Breast epithelium (tissue), 4 donors: ENCODE measurements around the gene ABCC5. TPM values are rescaled to one million over a fixed set of nuclear protein-coding genes. Genes with fewer than 3 reads are reported as not detected.
"Not testable (repeated sequence)": the region's sequence is repeated elsewhere in the genome, so short reads cannot be mapped to it uniquely, and the experiment has no call there.

Experiments
- DNase-seq, 2 donors: peaks; one replicate each; pipeline ENCODE4 v3.0.0-alpha.2; 2019; ENCODE audit warnings: low spot score in 2 of 2
- H3K27ac ChIP-seq, 2 donors: fragments of 200-600 bp; sonication (generic) in 1 of 2; one replicate each; pipeline ENCODE4 v1.5.1; 2016 to 2019; ENCODE audit warnings: mild to moderate bottlenecking in 1 of 2
- H3K27me3 ChIP-seq, 2 donors: fragments of 200-600 bp; sonication (generic) in 1 of 2; one replicate each; pipeline versions ENCODE4 v1.5.1 to v1.6.0; 2017 to 2019; ENCODE audit warnings: control low read depth in 1 of 2, mild to moderate bottlenecking in 1 of 2
- H3K36me3 ChIP-seq: fragments of 200-600 bp; one replicate; pipeline ENCODE4 v1.5.1; 2019
- H3K4me1 ChIP-seq, 2 donors: fragments of 200-600 bp; sonication (generic); one replicate each; pipeline ENCODE4 v1.5.1; 2016 to 2019; ENCODE audit warnings: control low read depth in 1 of 2
- H3K4me3 ChIP-seq, 3 donors: fragments of 200-600 bp; sonication (generic); 1 replicate in 2 of 3; 2 replicates in 1 of 3; pipeline ENCODE4 v1.5.1; 2016 to 2019; ENCODE audit warnings: mild to moderate bottlenecking in 3 of 3, moderate library complexity in 2 of 3
- H3K9me3 ChIP-seq, 2 donors: fragments of 200-600 bp; sonication (generic) in 1 of 2; one replicate each; pipeline ENCODE4 v1.5.1; 2016 to 2019; ENCODE audit warnings: control low read depth in 1 of 2
- CTCF ChIP-seq, 3 donors: fragments of 450-650 bp; IDR thresholded peaks; one replicate each; pipeline ENCODE4 v1.5.1; 2016 to 2017; ENCODE audit warnings: antibody characterized with exemption in 3 of 3, mild to moderate bottlenecking in 3 of 3, moderate library complexity in 3 of 3
- POLR2A ChIP-seq: fragments of 450-650 bp; IDR thresholded peaks from one replicate; pipeline ENCODE4 v1.6.1; 2016; ENCODE audit warnings: antibody characterized with exemption, mild to moderate bottlenecking, moderate library complexity
- POLR2AphosphoS5 ChIP-seq, 3 donors: sonication (generic); formaldehyde crosslinking; IDR thresholded peaks; one replicate each; pipeline ENCODE4 v1.6.1; 2017; ENCODE audit warnings: antibody characterized with exemption in 3 of 3
- intact Hi-C: fragments of 100-400 bp; cut with DNase I; formaldehyde crosslinking; loops from one replicate; pipeline ENCODE4 v1.15.1; 2023; ENCODE audit warnings: low total_unique reads
- total RNA-seq, 3 donors: library from RNA; depleted of rRNA; stranded (reverse); fragments of >200 nt; gene quantifications; one replicate each; pipeline ENCODE4 v1.1.0, GENCODE V29; 2016

ABCC5 gene
- total RNA-seq, 3 donors from 2014 or later, result 21.0 to 29.9 (median 21.8) TPM

GRCh38 chr3:184008161-184008560 is 9.5 kb downstream of the ABCC5 start:
- no peak overlapping the region for H3K27ac ChIP-seq
- intact Hi-C loops, result no loop called here

GRCh38 chr3:184007143-184007813 is 10.4 kb downstream of the ABCC5 start:
- DNase-seq, H3K27ac ChIP-seq, intact Hi-C loops, H3K4me3 ChIP-seq, H3K9me3 ChIP-seq, H3K36me3 ChIP-seq, H3K4me1 ChIP-seq, H3K27me3 ChIP-seq: not testable (repeated sequence)

More at GRCh38 chr3:184008161-184008560, 9.5 kb downstream of the ABCC5 start:
- H3K4me1 ChIP-seq, result no peaks in the 10 kb centered on the region
- H3K27me3 ChIP-seq, result no peaks in the 10 kb centered on the region
- DNase-seq, result no peak
- H3K36me3 ChIP-seq, result no peaks in the 10 kb centered on the region
- no peaks in the 10 kb centered on the region for H3K9me3 ChIP-seq
- no peak for TF ChIP-seq CTCF (IDR thresholded peaks at IDR 0.05)
- no peak for TF ChIP-seq POLR2A
- no peak for TF ChIP-seq POLR2AphosphoS5 (IDR thresholded peaks at IDR 0.05)
- no peak overlapping the region for H3K4me3 ChIP-seq

- intact Hi-C loops, result no loop called here
- no peaks in the 10 kb centered on the region for H3K4me1 ChIP-seq
- TF ChIP-seq POLR2A, result no peak
- no peak for TF ChIP-seq CTCF (IDR thresholded peaks at IDR 0.05)
- TF ChIP-seq POLR2AphosphoS5 (IDR thresholded peaks at IDR 0.05), result no peak
- peak; percentile 52 to 62 for DNase-seq
- no peaks in the 10 kb centered on the region for H3K9me3 ChIP-seq
- no peaks in the 10 kb centered on the region for H3K27me3 ChIP-seq
- H3K36me3 ChIP-seq, result no peaks in the 10 kb centered on the region
- peak overlapping the region in 1 of 2 donors; percentile 18 for H3K27ac ChIP-seq
- peak overlapping the region in 2 of 3 donors; percentile 25 to 27 for H3K4me3 ChIP-seq
Observed at GRCh38 chr3:184005941-184006507, 11.7 kb downstream of the ABCC5 start.

- H3K27ac ChIP-seq, result no peak overlapping the region
- no peak for DNase-seq
- TF ChIP-seq POLR2AphosphoS5 (IDR thresholded peaks at IDR 0.05), result no peak
- TF ChIP-seq CTCF (IDR thresholded peaks at IDR 0.05), result no peak
- TF ChIP-seq POLR2A, result no peak
- H3K9me3 ChIP-seq, result no peaks in the 10 kb centered on the region
- H3K27me3 ChIP-seq, result no peaks in the 10 kb centered on the region
- H3K4me3 ChIP-seq, result no peak overlapping the region
- intact Hi-C loops, result no loop called here
- no peaks in the 10 kb centered on the region for H3K36me3 ChIP-seq
- H3K4me1 ChIP-seq, result no peaks in the 10 kb centered on the region
Observed at GRCh38 chr3:184004476-184004875, 13.2 kb downstream of the ABCC5 start.

- intact Hi-C loops, result no loop called here
- TF ChIP-seq CTCF (IDR thresholded peaks at IDR 0.05) (no peak), POLR2AphosphoS5 (IDR thresholded peaks at IDR 0.05) (no peak), POLR2A (no peak)
- H3K36me3 ChIP-seq, result no peaks in the 10 kb centered on the region
- H3K4me1 ChIP-seq, result no peaks in the 10 kb centered on the region
- H3K4me3 ChIP-seq, result no peak overlapping the region
- no peak for DNase-seq
- H3K27ac ChIP-seq, result no peak overlapping the region
- H3K9me3 ChIP-seq, result no peaks in the 10 kb centered on the region
- no peaks in the 10 kb centered on the region for H3K27me3 ChIP-seq
Observed at GRCh38 chr3:184003187-184003967, 14.3 kb downstream of the ABCC5 start.
